ENCODE measurements around the gene EDARADD. TPM values are rescaled to one million over a fixed set of nuclear protein-coding genes. Genes with fewer than 3 reads are reported as not detected.
A peak's percentile ranks its signal among the peaks of the same experiment; 100 is the strongest.

The EDARADD gene
- total RNA-seq, 4 donors from 2014 or later = 4.6 to 9.6 (median 5.5) TPM

GRCh38 chr1:236388332-236388731 is 5.8 kb upstream of the EDARADD start:
- H3K4me1 ChIP-seq = peaks cover 0 to 2% (median 0%) of the 10 kb centered on the region in 3 donors
- 91 to 96% methylated on average over 2 of the region's 2 CpGs for WGBS, 2 donors
- no peak for DNase-seq
- no peak for TF ChIP-seq POLR2A (IDR thresholded peaks at IDR 0.05)
- TF ChIP-seq, protein P1, sequence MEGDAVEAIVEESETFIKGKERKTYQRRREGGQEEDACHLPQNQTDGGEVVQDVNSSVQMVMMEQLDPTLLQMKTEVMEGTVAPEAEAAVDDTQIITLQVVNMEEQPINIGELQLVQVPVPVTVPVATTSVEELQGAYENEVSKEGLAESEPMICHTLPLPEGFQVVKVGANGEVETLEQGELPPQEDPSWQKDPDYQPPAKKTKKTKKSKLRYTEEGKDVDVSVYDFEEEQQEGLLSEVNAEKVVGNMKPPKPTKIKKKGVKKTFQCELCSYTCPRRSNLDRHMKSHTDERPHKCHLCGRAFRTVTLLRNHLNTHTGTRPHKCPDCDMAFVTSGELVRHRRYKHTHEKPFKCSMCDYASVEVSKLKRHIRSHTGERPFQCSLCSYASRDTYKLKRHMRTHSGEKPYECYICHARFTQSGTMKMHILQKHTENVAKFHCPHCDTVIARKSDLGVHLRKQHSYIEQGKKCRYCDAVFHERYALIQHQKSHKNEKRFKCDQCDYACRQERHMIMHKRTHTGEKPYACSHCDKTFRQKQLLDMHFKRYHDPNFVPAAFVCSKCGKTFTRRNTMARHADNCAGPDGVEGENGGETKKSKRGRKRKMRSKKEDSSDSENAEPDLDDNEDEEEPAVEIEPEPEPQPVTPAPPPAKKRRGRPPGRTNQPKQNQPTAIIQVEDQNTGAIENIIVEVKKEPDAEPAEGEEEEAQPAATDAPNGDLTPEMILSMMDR (IDR thresholded peaks at IDR 0.05) = no peak
- no peak overlapping the region for H3K27ac ChIP-seq
- no peaks in the 10 kb centered on the region for H3K36me3 ChIP-seq
- intact Hi-C loops (cut with DNase I) = no loop called here
- no peaks in the 10 kb centered on the region for H3K27me3 ChIP-seq
- H3K9me3 ChIP-seq = no peaks in the 10 kb centered on the region
- H3K4me3 ChIP-seq = no peak overlapping the region

GRCh38 chr1:236389253-236389652 is 4.8 kb upstream of the EDARADD start:
- intact Hi-C loops (cut with DNase I) = no loop called here

GRCh38 chr1:236391008-236391407 is 3.1 kb upstream of the EDARADD start:
- DNase-seq = no peak
- Histone ChIP-seq H3K36me3 (no peaks in the 10 kb centered on the region), H3K9me3 (no peaks in the 10 kb centered on the region), H3K4me3 (no peak overlapping the region), H3K4me1 (peaks cover 0 to 26% (median 2%) of the 10 kb centered on the region in 3 donors), H3K27ac (no peak overlapping the region), H3K27me3 (peaks cover 0 to 19% (median 0%) of the 10 kb centered on the region in 4 donors)
- intact Hi-C loops (cut with DNase I) = no loop called here
- TF ChIP-seq POLR2A (IDR thresholded peaks at IDR 0.05) = no peak
- TF ChIP-seq, protein P1 (IDR thresholded peaks at IDR 0.05) = no peak
- WGBS, 2 donors = 73 to 100% methylated on average over 1 to 5 of the region's 5 CpGs

More at GRCh38 chr1:236389253-236389652, 4.8 kb upstream of the EDARADD start:
- Histone ChIP-seq H3K36me3 (no peaks in the 10 kb centered on the region), H3K4me3 (no peak overlapping the region), H3K9me3 (no peaks in the 10 kb centered on the region), H3K27ac (no peak overlapping the region), H3K4me1 (peaks cover 0 to 8% (median 2%) of the 10 kb centered on the region in 3 donors), H3K27me3 (peaks cover 0 to 1% (median 0%) of the 10 kb centered on the region in 4 donors)
- no peak for TF ChIP-seq POLR2A (IDR thresholded peaks at IDR 0.05)
- TF ChIP-seq, protein P1 (IDR thresholded peaks at IDR 0.05) = no peak
- WGBS, 2 donors = 50 to 68% methylated on average over 1 of the region's 1 CpG
- no peak for DNase-seq

DNA sequence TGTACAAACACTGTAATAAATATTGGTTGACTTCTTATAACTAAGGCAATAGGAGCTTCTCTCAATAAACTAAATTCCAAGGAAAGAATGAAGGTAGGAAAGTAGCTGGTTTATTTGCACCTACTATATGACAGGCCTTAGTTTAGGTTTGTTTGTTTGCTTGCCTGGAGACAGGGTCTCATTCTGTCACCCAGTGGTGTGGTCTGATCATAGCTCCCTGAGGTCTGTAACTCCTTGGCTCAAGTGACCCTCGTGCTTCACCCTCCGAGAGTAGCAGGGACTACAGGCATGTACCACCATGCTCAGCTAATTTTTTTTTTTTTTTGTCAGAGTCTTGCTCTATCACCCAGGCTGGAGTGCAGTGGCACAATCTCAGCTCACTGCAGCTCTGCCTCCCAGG is 1.9 kb upstream of the EDARADD start:
- 85 to 91% methylated on average over 2 of the region's 2 CpGs for WGBS, 2 donors
- Histone ChIP-seq H3K4me1 (peaks cover 0 to 38% (median 2%) of the 10 kb centered on the region in 3 donors), H3K27me3 (peaks cover 0 to 30% (median 0%) of the 10 kb centered on the region in 4 donors), H3K9me3 (no peaks in the 10 kb centered on the region), H3K27ac (no peak overlapping the region), H3K36me3 (no peaks in the 10 kb centered on the region), H3K4me3 (no peak overlapping the region)
- DNase-seq = no peak
- intact Hi-C loops (cut with DNase I) = no loop called here
- TF ChIP-seq POLR2A (IDR thresholded peaks at IDR 0.05) = no peak
- TF ChIP-seq, protein P1 (IDR thresholded peaks at IDR 0.05) = no peak

DNA sequence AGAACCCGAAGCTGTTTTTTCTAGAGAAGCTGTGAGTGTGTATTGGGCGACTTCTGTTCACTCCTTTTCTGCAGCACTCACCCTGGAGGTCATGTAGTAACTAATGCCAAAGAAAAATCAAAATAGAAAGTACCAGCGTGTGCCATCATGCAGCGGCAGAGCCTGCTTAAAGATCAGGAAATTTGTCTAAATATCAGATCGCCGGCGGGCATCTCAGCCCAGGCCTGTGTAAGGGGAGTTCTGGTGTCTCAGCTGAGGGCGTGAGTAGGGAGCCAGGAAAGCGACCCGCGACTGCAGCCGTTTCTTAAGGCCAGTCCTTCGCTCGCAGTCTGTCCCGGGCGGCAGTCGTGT is 768 bp downstream of the EDARADD start:
- Histone ChIP-seq H3K4me1 (peaks cover 0 to 59% (median 2%) of the 10 kb centered on the region in 3 donors), H3K36me3 (no peaks in the 10 kb centered on the region), H3K27me3 (peaks cover 0 to 41% (median 0%) of the 10 kb centered on the region in 4 donors), H3K27ac (peak overlapping the region; percentile 75 to 88 (median 85)), H3K4me3 (peak overlapping the region; percentile 76 to 84 (median 79)), H3K9me3 (no peaks in the 10 kb centered on the region)
- TF ChIP-seq POLR2A (IDR thresholded peaks at IDR 0.05) = no peak
- TF ChIP-seq, protein P1 (IDR thresholded peaks at IDR 0.05) = no peak
- intact Hi-C loops (cut with DNase I) = no loop called here
- 1 to 4% methylated on average over 9 to 16 of the region's 17 CpGs for WGBS, 2 donors
- no peak for DNase-seq
